SU-DHL-6 (cell line): Measurements from ENCODE around the gene MSX2.

Source experiments
- CTCF ChIP-seq: fragments of 200-600 bp; sonication (generic); IDR thresholded peaks from one replicate; pipeline ENCODE4 v1.5.1; 2017; ENCODE audit warnings: antibody characterized with exemption, mild to moderate bottlenecking, low read length, moderate library complexity; ENCODE audit not compliant: insufficient read depth, poor library complexity, severe bottlenecking
- EZH2phosphoT487 ChIP-seq: fragments of 200-600 bp; sonication (generic), shearing (Covaris generic); conservative IDR thresholded peaks from 2 replicates; pipeline ENCODE4 v1.6.1; 2018; ENCODE audit warnings: mild to moderate bottlenecking, antibody characterized with exemption, low read length, moderate library complexity, mixed read lengths

GRCh38 chr5:174715804-174716203 lies 8.6 kb upstream of the MSX2 start:
- TF ChIP-seq CTCF: no peak
- no peak for TF ChIP-seq EZH2phosphoT487
